Measurements from ENCODE around the gene CDCP2.
"Not testable (repeated sequence)": the region's sequence is repeated elsewhere in the genome, so short reads cannot be mapped to it uniquely, and the experiment has no call there.

Gene CDCP2

DNA sequence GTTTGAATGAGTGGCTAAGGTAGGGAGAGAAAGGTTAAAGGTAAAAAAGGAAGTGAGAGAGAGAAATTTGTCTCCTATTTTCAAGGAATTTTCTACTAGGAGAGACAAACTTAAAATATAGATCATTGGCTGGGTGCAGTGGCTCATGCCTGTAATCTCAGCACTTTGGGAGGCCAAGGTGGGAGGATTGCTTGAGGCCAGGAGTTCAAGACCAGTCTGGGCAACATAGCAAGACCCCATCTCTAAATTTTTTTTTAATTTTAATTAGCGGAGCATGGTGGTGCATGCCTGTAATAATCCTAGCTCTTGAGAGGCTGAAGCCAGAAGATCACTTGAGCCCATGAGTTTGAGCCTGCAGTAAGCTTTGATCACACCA is 58.1 kb downstream of the CDCP2 start:
- DNase-seq (ENCODE audit: extremely low read depth in 1 of 2, low read depth in 1 of 2), result not testable (repeated sequence)

DNA sequence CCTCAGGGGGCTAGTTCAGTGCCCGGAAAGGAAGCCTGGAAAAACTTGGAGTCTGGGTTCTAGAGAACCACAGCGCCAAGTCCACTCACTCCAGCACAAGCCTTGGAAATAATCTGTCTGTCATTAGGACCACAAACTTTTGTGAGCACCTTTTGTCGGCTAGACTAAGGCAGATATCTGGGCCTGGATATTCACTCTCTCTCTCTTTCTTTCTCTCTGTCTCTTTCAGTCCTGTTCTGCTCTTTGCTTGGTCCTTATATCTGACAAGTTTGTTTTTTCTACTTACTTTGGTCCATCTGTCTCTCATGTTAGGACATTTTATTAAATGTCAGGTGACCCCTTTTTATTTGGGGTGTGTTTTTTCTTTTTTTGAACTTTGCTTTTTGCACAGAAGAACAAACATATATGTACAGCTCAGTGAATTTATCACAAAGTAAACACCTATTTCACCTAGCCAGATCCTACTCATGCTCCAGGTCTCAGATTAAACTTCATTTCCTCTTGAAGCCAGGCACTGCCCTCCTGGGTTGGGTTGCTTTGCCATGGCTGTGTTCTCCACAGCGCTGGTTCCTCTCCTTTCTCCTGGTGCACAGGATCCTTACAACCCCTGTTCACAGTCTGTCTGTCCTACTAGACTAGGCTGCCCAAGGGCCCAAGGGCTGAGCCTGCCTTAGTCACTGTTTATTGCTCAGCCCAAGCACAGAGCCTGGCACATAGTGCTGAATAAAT is 58.6 kb downstream of the CDCP2 start:
- DNase-seq (ENCODE audit: extremely low read depth in 1 of 2, low read depth in 1 of 2), result no peak

DNA sequence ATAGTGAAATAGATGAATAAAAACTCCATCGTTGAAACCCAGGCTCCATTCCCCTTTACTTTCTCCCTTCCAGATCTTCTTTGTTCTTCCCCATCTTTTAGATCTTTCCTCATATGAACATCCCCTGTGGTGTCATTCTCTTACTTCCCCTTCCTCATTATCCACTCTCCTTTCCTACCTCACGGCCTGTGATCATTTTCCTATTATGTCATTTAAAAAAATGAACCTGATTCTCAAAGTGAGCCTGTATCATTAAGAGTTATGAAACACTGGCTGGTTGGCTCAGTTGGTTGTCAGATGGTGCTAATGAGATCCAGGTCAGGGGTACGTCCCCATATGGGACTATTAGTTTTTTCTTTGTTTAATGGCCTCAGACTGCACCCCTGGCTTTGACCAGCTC is 61.1 kb downstream of the CDCP2 start:
- DNase-seq (ENCODE audit: extremely low read depth in 1 of 2, low read depth in 1 of 2), result no peak

GRCh38 chr1:54088385-54088784 is 64.4 kb downstream of the CDCP2 start:
- no peak for DNase-seq (ENCODE audit: extremely low read depth in 1 of 2, low read depth in 1 of 2)

DNA sequence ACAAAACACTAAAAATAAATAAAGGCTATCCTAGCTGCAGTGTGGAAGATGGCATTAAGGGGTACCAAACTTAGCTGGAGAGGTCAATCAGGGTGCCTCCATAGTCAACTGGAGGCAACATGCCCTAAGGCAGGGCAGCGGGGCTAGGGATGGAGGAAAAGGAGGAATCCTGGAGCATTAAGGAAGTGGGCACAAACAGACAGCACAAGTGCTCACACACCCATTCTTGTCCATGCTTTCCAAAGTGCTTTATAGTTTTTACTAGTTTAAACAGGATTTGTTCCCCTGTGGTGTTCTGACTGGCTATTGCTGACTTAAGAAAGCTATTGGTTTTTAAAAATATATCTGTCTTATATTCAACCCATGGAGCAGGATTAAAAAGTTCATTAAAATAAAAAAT is 66.0 kb downstream of the CDCP2 start:
- DNase-seq (ENCODE audit: extremely low read depth in 1 of 2, low read depth in 1 of 2), result no peak

GRCh38 chr1:54084794-54085193 is 68.0 kb downstream of the CDCP2 start:
- no peak for DNase-seq (ENCODE audit: extremely low read depth in 1 of 2, low read depth in 1 of 2)

Data from stimulated activated CD8-positive, alpha-beta memory T cell treated with anti-CD3 and anti-CD28 coated beads, Interleukin-7, amount 100 ng/mL, for 48 hours (primary cell).